ENCODE results near the gene NAT9.

NAT9 gene

DNA sequence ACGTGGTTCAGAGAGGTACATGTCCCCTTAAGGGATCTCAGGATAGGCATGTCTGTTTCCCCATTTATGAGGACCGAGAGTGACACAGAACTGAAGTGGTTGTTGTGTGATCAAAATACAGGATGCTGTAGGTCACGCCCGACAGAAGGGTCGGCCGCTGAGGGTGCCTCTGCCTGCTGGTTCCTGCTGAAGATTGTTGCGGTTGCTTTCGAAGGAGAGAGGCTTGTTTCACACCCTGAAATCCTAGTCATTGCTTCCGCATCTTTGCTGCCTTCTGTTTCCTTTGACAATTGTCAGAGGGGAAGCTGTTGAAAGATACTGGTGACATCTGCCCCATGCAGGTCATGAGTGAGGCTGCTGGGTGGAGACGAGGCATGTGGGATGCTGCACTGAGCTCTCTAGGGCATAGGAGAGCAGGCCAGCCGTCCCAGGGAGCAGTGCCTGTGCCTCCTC lies 3.8 kb upstream of the NAT9 start:
- DNase-seq (ENCODE audit: low read depth): no peak
- TF ChIP-seq, protein P1, sequence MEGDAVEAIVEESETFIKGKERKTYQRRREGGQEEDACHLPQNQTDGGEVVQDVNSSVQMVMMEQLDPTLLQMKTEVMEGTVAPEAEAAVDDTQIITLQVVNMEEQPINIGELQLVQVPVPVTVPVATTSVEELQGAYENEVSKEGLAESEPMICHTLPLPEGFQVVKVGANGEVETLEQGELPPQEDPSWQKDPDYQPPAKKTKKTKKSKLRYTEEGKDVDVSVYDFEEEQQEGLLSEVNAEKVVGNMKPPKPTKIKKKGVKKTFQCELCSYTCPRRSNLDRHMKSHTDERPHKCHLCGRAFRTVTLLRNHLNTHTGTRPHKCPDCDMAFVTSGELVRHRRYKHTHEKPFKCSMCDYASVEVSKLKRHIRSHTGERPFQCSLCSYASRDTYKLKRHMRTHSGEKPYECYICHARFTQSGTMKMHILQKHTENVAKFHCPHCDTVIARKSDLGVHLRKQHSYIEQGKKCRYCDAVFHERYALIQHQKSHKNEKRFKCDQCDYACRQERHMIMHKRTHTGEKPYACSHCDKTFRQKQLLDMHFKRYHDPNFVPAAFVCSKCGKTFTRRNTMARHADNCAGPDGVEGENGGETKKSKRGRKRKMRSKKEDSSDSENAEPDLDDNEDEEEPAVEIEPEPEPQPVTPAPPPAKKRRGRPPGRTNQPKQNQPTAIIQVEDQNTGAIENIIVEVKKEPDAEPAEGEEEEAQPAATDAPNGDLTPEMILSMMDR (IDR thresholded peaks at IDR 0.05; ENCODE audit: control insufficient read depth, extremely low read depth, insufficient read depth): no peak
- no peak overlapping the region for H3K4me3 ChIP-seq (ENCODE audit: low read depth, low read length)

DNA sequence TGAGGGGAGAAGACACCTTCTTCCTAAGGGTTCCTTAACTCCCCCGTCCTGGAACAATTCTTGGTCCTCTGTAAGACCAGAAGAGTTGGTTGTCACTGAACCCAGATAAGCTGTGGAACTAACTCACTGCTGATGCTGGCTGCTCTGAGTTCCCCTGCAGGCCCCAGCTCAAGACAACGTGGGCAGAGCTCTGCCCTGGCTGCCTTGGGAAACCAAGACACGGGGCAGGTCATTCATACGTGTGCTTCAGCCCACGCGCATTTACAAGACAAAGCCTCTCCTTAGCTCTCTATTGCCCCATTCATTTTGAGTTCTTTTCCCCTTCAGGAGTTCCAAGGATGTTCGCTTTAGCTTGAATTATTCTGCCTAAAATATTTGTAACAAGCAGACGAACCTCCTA lies 3.4 kb upstream of the NAT9 start:
- no peak overlapping the region for H3K4me3 ChIP-seq (ENCODE audit: low read depth, low read length)
- no peak for DNase-seq (ENCODE audit: low read depth)
- TF ChIP-seq, protein P1 (IDR thresholded peaks at IDR 0.05; ENCODE audit: control insufficient read depth, extremely low read depth, insufficient read depth): no peak

DNA sequence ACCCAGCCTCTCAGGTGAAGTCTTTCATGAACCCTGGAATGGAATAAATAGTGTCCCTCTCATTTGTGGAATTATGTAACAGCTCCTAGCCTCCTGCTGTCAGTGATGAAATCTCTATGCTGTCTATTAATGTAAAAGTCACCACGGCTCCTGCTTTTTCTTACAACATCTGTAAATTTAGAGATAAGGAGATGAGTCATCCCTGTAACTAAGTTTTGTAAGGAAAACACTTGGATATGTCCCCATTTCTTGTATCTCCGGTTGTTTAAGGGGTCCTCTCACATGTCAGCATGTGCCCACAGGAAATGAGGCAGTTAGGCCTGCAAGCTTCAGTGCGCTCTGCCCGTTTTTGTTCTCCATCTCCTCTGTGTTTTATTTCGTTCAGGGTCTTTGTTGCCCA lies 2.8 kb upstream of the NAT9 start:
- no peak for DNase-seq (ENCODE audit: low read depth)
- TF ChIP-seq, protein P1 (IDR thresholded peaks at IDR 0.05; ENCODE audit: control insufficient read depth, extremely low read depth, insufficient read depth): no peak

DNA sequence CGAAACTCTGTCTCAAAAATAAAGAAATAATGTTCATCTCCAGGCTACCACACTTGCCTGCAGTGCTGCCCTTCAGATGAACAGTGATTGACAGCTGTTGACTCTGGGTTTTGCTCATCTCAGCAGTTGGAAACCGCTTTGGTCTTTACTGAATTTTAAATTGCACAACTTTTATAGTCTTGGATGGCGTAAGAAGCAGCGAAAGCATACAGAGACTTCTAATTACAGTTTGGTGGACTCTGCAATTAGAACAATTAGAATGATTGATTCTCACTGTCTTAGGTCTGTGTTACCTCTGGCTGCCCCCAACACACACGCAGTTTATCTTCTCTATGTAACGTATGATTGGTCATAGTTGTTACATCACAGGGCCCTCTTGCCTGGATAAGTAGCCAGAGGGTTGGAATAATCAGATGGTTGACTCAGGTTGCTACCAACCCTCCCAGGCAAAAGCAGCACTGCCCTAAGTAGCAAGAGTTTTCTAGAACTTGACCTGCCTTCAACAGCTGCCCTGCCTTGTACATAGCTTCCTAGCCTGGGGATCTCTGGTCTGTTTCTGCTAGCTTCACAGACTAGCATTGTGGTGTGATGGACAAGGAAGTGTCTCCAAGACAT lies 1.9 kb upstream of the NAT9 start:
- no peak for DNase-seq (ENCODE audit: low read depth)

More for the DNA sequence above, 2.8 kb upstream of the NAT9 start:
- H3K4me3 ChIP-seq (ENCODE audit: low read depth, low read length): no peak overlapping the region

DNA sequence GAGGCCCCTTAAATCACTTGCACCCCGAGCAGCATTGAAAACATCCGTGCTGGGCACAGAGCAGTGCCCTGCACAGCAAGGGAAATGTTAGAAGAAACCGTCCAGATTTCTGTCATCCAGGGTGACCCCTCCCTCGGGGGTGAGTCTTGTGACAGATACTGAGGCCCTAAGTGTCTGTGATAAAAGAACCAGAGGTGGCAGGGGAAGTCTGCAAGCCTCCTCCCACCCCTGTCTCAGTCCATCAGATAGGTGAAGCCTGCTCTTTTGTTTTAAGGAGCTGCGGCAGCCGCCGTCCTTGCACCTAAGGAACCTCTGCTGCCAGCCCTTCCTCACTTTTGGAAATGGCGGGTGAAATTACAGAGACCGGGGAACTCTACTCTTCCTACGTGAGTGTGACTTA lies 845 bp upstream of the NAT9 start:
- peak overlapping the region; percentile 96 for H3K4me3 ChIP-seq (ENCODE audit: low read depth, low read length)
- TF ChIP-seq, protein P1 (IDR thresholded peaks at IDR 0.05; ENCODE audit: control insufficient read depth, extremely low read depth, insufficient read depth): no peak
- no peak for DNase-seq (ENCODE audit: low read depth)

More for the DNA sequence above, 1.9 kb upstream of the NAT9 start:
- no peak overlapping the region for H3K4me3 ChIP-seq (ENCODE audit: low read depth, low read length)
- TF ChIP-seq, protein P1 (IDR thresholded peaks at IDR 0.05; ENCODE audit: control insufficient read depth, extremely low read depth, insufficient read depth): no peak

DNA sequence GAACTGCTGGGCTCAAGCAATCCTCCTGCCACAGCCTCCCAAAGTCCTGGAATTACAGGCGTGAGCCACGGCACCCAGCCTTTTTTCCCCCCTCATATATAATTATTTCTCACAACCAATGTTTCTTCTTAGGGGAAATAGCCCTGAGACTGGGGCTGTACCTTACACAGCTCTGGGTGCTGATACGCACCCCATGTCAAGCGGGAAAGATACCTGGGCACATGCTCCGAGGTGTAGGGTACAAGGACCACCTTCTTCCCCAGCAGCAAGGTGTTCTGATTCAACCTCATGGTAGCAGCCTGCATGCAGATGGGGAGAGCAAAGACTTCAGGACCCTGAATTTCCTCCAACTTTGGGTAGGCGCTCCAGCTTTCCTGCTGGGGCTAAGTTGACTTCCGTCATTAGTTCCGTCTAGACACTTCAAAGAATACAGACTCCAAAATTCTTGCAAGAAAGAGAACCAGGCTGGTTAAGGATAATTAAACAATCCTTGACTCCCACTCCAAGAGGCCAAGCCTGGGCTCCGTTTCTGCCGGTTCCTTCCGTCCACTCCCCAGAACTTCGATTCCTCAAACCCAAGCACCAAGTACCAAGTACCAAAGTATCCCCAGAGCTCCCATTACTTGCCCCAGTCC lies 619 bp downstream of the NAT9 start:
- no peak for DNase-seq (ENCODE audit: low read depth)

More for the DNA sequence above, 619 bp downstream of the NAT9 start:
- peak overlapping the region; percentile 96 for H3K4me3 ChIP-seq (ENCODE audit: low read depth, low read length)
- TF ChIP-seq, protein P1 (IDR thresholded peaks at IDR 0.05; ENCODE audit: control insufficient read depth, extremely low read depth, insufficient read depth): no peak

Measured in LNCaP clone FGC (cell line).